Body of pancreas (tissue), 4 donors: ENCODE data around the gene TRMT61A.

ENCODE experiments used
- POLR2A ChIP-seq, 3 donors: fragments of 450-650 bp; IDR thresholded peaks; one replicate each; pipeline ENCODE4 v1.6.1; 2016; ENCODE audit warnings: antibody characterized with exemption in 3 of 3, mild to moderate bottlenecking in 2 of 3
- TF ChIP-seq, protein P1 (sequence below), 7 experiments: fragments of 450-650 bp in 4 of 7; fragments of 200-600 bp in 3 of 7; sonication (generic) in 3 of 7; IDR thresholded peaks; one replicate each; pipeline ENCODE4 v1.5.1; 2016 to 2019; ENCODE audit warnings: antibody characterized with exemption in 7 of 7

DNA sequence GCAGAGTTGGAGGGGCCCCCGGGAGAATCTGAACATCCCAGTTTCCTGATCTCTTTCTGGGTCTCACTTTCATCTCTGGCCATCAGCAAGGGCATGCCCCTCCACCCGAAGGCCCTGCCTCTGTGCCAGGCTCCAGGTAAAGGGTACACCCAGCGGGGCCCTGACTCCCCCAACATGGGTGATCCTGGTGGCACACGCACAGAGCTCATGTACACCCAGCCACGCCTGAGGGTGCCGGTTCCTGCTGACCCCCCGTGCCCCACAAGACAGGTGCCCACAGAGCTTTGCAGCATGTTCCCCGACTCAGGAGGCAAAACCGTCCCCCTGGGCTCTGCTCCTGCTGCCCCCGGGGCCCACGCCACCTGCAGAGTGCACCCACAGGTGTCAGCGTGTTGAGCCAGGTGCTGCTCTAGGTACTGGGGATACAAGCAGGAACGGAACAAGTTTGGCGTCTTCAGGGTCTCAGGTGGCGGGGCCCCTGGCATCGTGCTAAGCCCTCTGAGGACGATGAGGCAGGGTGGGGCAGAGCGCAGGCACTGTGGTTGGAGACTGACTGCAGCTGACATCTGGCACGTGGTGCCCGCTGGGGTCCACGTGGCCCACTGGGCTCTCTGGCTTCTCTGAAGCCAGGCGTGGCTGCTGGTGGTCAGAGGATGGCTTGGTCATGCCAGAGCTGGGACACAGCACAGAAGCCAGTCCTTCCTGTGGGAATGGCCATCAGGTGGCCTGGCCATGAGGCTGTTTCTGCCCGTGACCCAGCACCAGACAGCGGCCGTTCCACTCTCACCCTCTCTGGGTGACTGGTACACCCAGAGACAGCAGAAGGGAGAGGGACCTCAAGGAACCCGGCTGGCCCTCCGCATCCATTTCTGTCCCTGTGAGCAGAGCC lies 19.7 kb downstream of the TRMT61A start:
- TF ChIP-seq, protein P1, sequence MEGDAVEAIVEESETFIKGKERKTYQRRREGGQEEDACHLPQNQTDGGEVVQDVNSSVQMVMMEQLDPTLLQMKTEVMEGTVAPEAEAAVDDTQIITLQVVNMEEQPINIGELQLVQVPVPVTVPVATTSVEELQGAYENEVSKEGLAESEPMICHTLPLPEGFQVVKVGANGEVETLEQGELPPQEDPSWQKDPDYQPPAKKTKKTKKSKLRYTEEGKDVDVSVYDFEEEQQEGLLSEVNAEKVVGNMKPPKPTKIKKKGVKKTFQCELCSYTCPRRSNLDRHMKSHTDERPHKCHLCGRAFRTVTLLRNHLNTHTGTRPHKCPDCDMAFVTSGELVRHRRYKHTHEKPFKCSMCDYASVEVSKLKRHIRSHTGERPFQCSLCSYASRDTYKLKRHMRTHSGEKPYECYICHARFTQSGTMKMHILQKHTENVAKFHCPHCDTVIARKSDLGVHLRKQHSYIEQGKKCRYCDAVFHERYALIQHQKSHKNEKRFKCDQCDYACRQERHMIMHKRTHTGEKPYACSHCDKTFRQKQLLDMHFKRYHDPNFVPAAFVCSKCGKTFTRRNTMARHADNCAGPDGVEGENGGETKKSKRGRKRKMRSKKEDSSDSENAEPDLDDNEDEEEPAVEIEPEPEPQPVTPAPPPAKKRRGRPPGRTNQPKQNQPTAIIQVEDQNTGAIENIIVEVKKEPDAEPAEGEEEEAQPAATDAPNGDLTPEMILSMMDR (IDR thresholded peaks at IDR 0.05), result no peak
- no peak for TF ChIP-seq POLR2A (IDR thresholded peaks at IDR 0.05)
